PFSK-1 (cell line): ENCODE results near the gene PXMP2.

Experiments
- FOXP2 ChIP-seq: optimal IDR thresholded peaks from 2 replicates; pipeline ENCODE3; 2011; ENCODE audit warnings: borderline replicate concordance, control low read depth, inconsistent platforms; ENCODE audit not compliant: insufficient read depth; ENCODE audit errors: extremely low read length, extremely low read depth
- POLR2AphosphoS5 ChIP-seq: IDR thresholded peaks from 2 replicates; pipeline ENCODE4 v1.6.1; 2012; ENCODE audit warnings: low read depth, mild to moderate bottlenecking, control low read depth, low read length, moderate library complexity
- REST ChIP-seq, 2 experiments: IDR thresholded peaks; 2 replicates each; pipeline versions ENCODE4 v1.6.1 to v1.8.0; 2011 to 2012; ENCODE audit warnings: low read depth in 2 of 2, low read length in 2 of 2, control low read depth in 1 of 2, inconsistent platforms in 1 of 2, mild to moderate bottlenecking in 1 of 2, moderate library complexity in 1 of 2; ENCODE audit not compliant: insufficient read depth in 1 of 2
- SIN3A ChIP-seq: IDR thresholded peaks from 2 replicates; pipeline ENCODE4 v1.6.1; 2012; ENCODE audit warnings: mild to moderate bottlenecking, low read length, moderate library complexity, borderline replicate concordance; ENCODE audit not compliant: insufficient read depth
- TAF1 ChIP-seq: IDR thresholded peaks from 2 replicates; pipeline ENCODE4 v1.6.1; 2012; ENCODE audit warnings: low read length, control low read depth, borderline replicate concordance; ENCODE audit not compliant: insufficient read depth

GRCh38 chr12:132665794-132666193, 21.6 kb upstream of the PXMP2 start:
- TF ChIP-seq POLR2AphosphoS5, result no peak; the same call in 1 of the 2 replicates
- no peak for TF ChIP-seq REST (IDR thresholded peaks at IDR 0.05; ENCODE audit: insufficient read depth in 1 of 2, low read depth in 2 of 2, low read length in 2 of 2)
- no peak for TF ChIP-seq TAF1
- no peak for TF ChIP-seq SIN3A
- TF ChIP-seq FOXP2, result no peak
